ENCODE data around the gene TRAF4. TPM values are rescaled to one million over a fixed set of nuclear protein-coding genes. Genes with fewer than 3 reads are reported as not detected.

Gene TRAF4
- total and polyA plus RNA-seq, 2 donors (not counting 3 experiments of a cell fraction or from before 2014, with no cell fraction given), result 79.5 to 83.9 TPM

GRCh38 chr17:28726226-28726626 is 17.6 kb upstream of the TRAF4 start, which contains the start of gene TLCD1:
TSS of gene TLCD1 (minus strand) at chr17:28726233. CDS start at chr17:28726097, 136 bp downstream.
- Histone ChIP-seq H3K4me1 (ENCODE audit: control insufficient read depth, extremely low read depth, insufficient read depth, low read length) (peaks cover 40% of the 10 kb centered on the region), H4K20me1 (replicated peaks; ENCODE audit: control insufficient read depth, extremely low read depth, insufficient read depth, low read length) (no peaks in the 10 kb centered on the region), H3K9me1 (replicated peaks; ENCODE audit: control insufficient read depth, extremely low read depth, insufficient read depth, low read length) (no peaks in the 10 kb centered on the region), H2AFZ (ENCODE audit: low read depth, low read length) (peak within 1 kb of the TSS; percentile 84), H3K4me3 (replicated peaks in 1 of 3; ENCODE audit: insufficient read depth in 1 of 3, low read depth in 1 of 3, low read length in 3 of 3) (peak within 1 kb of the TSS; percentile 29 to 57 (median 41)), H3K79me2 (ENCODE audit: control insufficient read depth, insufficient read depth, low read length) (peaks cover 24% of the 10 kb centered on the region), H3K36me3 (ENCODE audit: control insufficient read depth in 2 of 2, extremely low read depth in 1 of 2, insufficient read depth in 2 of 2, low read length in 2 of 2) (peaks cover 15 to 19% of the 10 kb centered on the region in 2 experiments), H3K9ac (replicated peaks; ENCODE audit: extremely low read depth, insufficient read depth, low read length) (peak within 1 kb of the TSS; percentile 53), H3K9me3 (replicated peaks; ENCODE audit: control insufficient read depth, insufficient read depth, low read length) (no peaks in the 10 kb centered on the region), H3K4me2 (ENCODE audit: insufficient read depth, low read length) (peak within 1 kb of the TSS; percentile 68), H3K27me3 (ENCODE audit: control insufficient read depth in 2 of 2, insufficient read depth in 2 of 2, low read length in 2 of 2) (no peaks in the 10 kb centered on the region), H3K27ac (ENCODE audit: insufficient read depth, low read depth, low read length) (peak within 1 kb of the TSS; percentile 10)
- intact Hi-C loops (cut with micrococcal nuclease), result loop anchor here (1.0 to 2.0 kb wide), 3 partner anchors 167 to 190 kb away; partner anchors contain the start of gene DHRS13
- FAIRE-seq (no peak), DNase-seq (ENCODE audit: low read depth, low spot score) (no peak)
- no TSS peak for BruUV-seq (replicated peaks)
- POLR2A ChIA-PET, result interaction anchor here (1.3 to 4.7 kb wide), 3 partner anchors 15 to 226 kb away, joined by 3 to 45 read pairs (median 11); no protein-coding TSS in a partner anchor
- no peak for TF ChIP-seq EZH2 (IDR thresholded peaks at IDR 0.05; ENCODE audit: borderline replicate concordance, low read depth, low read length, severe bottlenecking)
- TF ChIP-seq POLR2A (IDR thresholded peaks at IDR 0.05; ENCODE audit: low read depth, low read length), result no peak
- no peak for TF ChIP-seq GATA2 (IDR thresholded peaks at IDR 0.05; ENCODE audit: insufficient read depth, insufficient read length, low read depth, low read length)
- TF ChIP-seq MYC (IDR thresholded peaks at IDR 0.05; ENCODE audit: low read depth, low read length), result no peak
- TF ChIP-seq CTCF (IDR thresholded peaks at IDR 0.05; ENCODE audit: extremely low read depth in 1 of 2, insufficient read depth in 1 of 2, low read depth in 1 of 2, low read length in 2 of 2), result no peak
- no peak for TF ChIP-seq FOS (IDR thresholded peaks at IDR 0.05; ENCODE audit: borderline replicate concordance, insufficient read depth, low read length)
- TF ChIP-seq POLR2AphosphoS5 (IDR thresholded peaks at IDR 0.05; ENCODE audit: insufficient read depth, low read depth, low read length), result no peak
- TF ChIP-seq MAX (IDR thresholded peaks at IDR 0.05; ENCODE audit: insufficient read depth, insufficient read length), result no peak
- no peak for TF ChIP-seq JUN (IDR thresholded peaks at IDR 0.05; ENCODE audit: borderline replicate concordance, insufficient read depth, insufficient read length, low read depth)
- CTCF ChIA-PET, result interaction anchor here (0.6 to 13.7 kb wide), 38 partner anchors 9 to 398 kb away, joined by 3 to 602 read pairs (median 8); partner anchors contain the start of genes ERAL1, FAM222B, FLOT2 and PHF12
- dilution Hi-C loops (cut with MboI; ENCODE audit: extremely low pct_ligation_motif_present, low sequenced_read_pairs), result no loop called here

Measured in endothelial cell of umbilical vein (primary cell).